OCI-LY1 (cell line): ENCODE data around the gene IGLON5.

Source experiments
- CTCF ChIP-seq: fragments of 200-600 bp; sonication (generic), shearing (Covaris generic); IDR thresholded peaks from 2 replicates; pipeline ENCODE4 v1.5.1; 2017; ENCODE audit warnings: mild to moderate bottlenecking, antibody characterized with exemption, low read length, moderate library complexity, mixed read lengths
- EZH2 ChIP-seq: fragments of 200-600 bp; sonication (generic), shearing (Covaris generic); IDR thresholded peaks from 2 replicates; pipeline ENCODE4 v1.8.0; 2017; ENCODE audit warnings: borderline replicate concordance, mixed run types, mild to moderate bottlenecking, antibody characterized with exemption, low read length, moderate library complexity, mixed read lengths

- TF ChIP-seq CTCF = no peak
- no peak for TF ChIP-seq EZH2
Observed at GRCh38 chr19:51342631-51343569, 31.5 kb downstream of the IGLON5 start.
